ENCODE measurements around the gene TEX29. TPM values are rescaled to one million over a fixed set of nuclear protein-coding genes. Genes with fewer than 3 reads are reported as not detected.
A peak's percentile ranks its signal among the peaks of the same experiment; 100 is the strongest.

TEX29 gene
- total RNA-seq, 1 experiment from 2014 or later: 0.33 TPM

GRCh38 chr13:111384441-111385182 lies 64.2 kb downstream of the TEX29 start:
- Histone ChIP-seq H3K79me1 (ENCODE audit: insufficient read depth, low read depth, low read length, poor library complexity, severe bottlenecking) (no peaks in the 10 kb centered on the region), H2AFZ (ENCODE audit: low read length) (no peak overlapping the region), H4K8ac (replicated peaks; ENCODE audit: insufficient read length, low read depth, low read length) (no peak overlapping the region), H3K18ac (ENCODE audit: insufficient read length, low read depth, low read length) (no peak overlapping the region), H3K4ac (ENCODE audit: low read depth, low read length) (no peak overlapping the region), H3K4me1 (ENCODE audit: insufficient read depth, low read length) (no peaks in the 10 kb centered on the region; the same call in 1 of the 2 replicates), H4K91ac (ENCODE audit: insufficient read length, low read depth, low read length) (no peak overlapping the region), H3K23ac (ENCODE audit: insufficient read length, low read depth, low read length) (no peak overlapping the region), H2BK120ac (ENCODE audit: low read depth, low read length, poor library complexity, severe bottlenecking) (no peak overlapping the region), H3K9me3 (ENCODE audit: control insufficient read depth, low read depth, low read length) (no peaks in the 10 kb centered on the region), H2BK5ac (ENCODE audit: insufficient read length, low read length) (no peak overlapping the region), H3T11ph (ENCODE audit: low read length) (no peak overlapping the region), H4K5ac (ENCODE audit: insufficient read length, low read depth, low read length) (no peak overlapping the region), H3K14ac (ENCODE audit: insufficient read depth, low read length) (no peak overlapping the region), H3K27ac (ENCODE audit: insufficient read length, low read depth, low read length) (no peak overlapping the region), H3K27me3 (ENCODE audit: insufficient read depth, low read length) (no peaks in the 10 kb centered on the region), H3K56ac (ENCODE audit: insufficient read length, low read depth, low read length) (no peak overlapping the region), H2BK15ac (ENCODE audit: low read depth, low read length) (no peak overlapping the region), H3K79me2 (ENCODE audit: insufficient read depth, low read length) (no peaks in the 10 kb centered on the region), H3K23me2 (ENCODE audit: insufficient read length, low read depth, low read length, poor library complexity, severe bottlenecking) (no peaks in the 10 kb centered on the region), H3K4me2 (ENCODE audit: insufficient read depth, insufficient read length, low read length) (no peak overlapping the region), H4K20me1 (ENCODE audit: control insufficient read depth, insufficient read depth, insufficient read length) (no peaks in the 10 kb centered on the region), H2BK20ac (ENCODE audit: low read depth, low read length, poor library complexity, severe bottlenecking) (no peak overlapping the region), H3K9ac (ENCODE audit: extremely low read depth, insufficient read length, low read length) (no peak overlapping the region), H2BK12ac (ENCODE audit: insufficient read length, low read depth, low read length) (no peak overlapping the region), H2AK5ac (ENCODE audit: insufficient read length, low read length) (no peak overlapping the region)
- no peak overlapping the region for H3K27ac Mint-ChIP-seq
- H3K9me3 Mint-ChIP-seq: peaks cover 11 to 14% of the 10 kb centered on the region in 2 experiments; a peak in 4 of 5 replicates
- TF ChIP-seq CTCF (conservative IDR thresholded peaks at IDR 0.05): no peak
- H3K4me3 Mint-ChIP-seq: no peak overlapping the region; a peak in 1 of 5 replicates
- no peaks in the 10 kb centered on the region for H3K27me3 Mint-ChIP-seq (ENCODE audit: low read depth)
- peaks cover 0 to 4% of the 10 kb centered on the region in 2 experiments; a peak in 1 of 4 replicates for H3K4me1 Mint-ChIP-seq
- peaks cover 0 to 10% (median 3%) of the 10 kb centered on the region in 3 experiments; a peak in 4 of 7 replicates for H3K36me3 Mint-ChIP-seq (ENCODE audit: insufficient read depth in 1 of 3, low read depth in 3 of 3)
- peak; percentile 14 for DNase-seq
- WGBS (ENCODE audit: extremely low coverage, insufficient read length, low lambda C conversion rate): no CpG with 5 or more reads among the region's 11 CpGs
